Fibroblast of the aortic adventitia (primary cell): Measurements from ENCODE around the gene ERCC6L2. TPM values are rescaled to one million over a fixed set of nuclear protein-coding genes. Genes with fewer than 3 reads are reported as not detected.

Source experiments
- DNase-seq: peaks from one replicate; pipeline ENCODE4 v3.0.0-alpha.2; 2010; ENCODE audit warnings: low read depth
- H3K4me3 ChIP-seq: 2 replicates; pipeline ENCODE4 v1.5.1; 2011; ENCODE audit warnings: low read depth, mild to moderate bottlenecking, control low read depth, low read length, moderate library complexity
- CTCF ChIP-seq: IDR thresholded peaks from 2 replicates; pipeline ENCODE4 v1.5.1; 2011; ENCODE audit warnings: mild to moderate bottlenecking, low read length, control low read depth, inconsistent platforms; ENCODE audit not compliant: insufficient read depth
- total RNA-seq: library from RNA; depleted of rRNA; stranded (reverse); fragments of >200 nt; gene quantifications from 2 replicates; pipeline ENCODE4 v1.2.3, GENCODE V29; 2012; ENCODE audit warnings: low replicate concordance

The ERCC6L2 gene
- total RNA-seq, 1 donor: 93.3 TPM

GRCh38 chr9:95980262-95981125, 105.0 kb downstream of the ERCC6L2 start:
- no peak for TF ChIP-seq CTCF
- peak; percentile 42 for DNase-seq
- no peak overlapping the region for H3K4me3 ChIP-seq

- no peak for TF ChIP-seq CTCF
- no peak for DNase-seq
- no peak overlapping the region for H3K4me3 ChIP-seq
These were observed 106.4 kb downstream of the ERCC6L2 start for GRCh38 chr9:95981761-95982390.

GRCh38 chr9:95985440-95986055, 110.1 kb downstream of the ERCC6L2 start:
- no peak overlapping the region for H3K4me3 ChIP-seq
- DNase-seq: no peak
- TF ChIP-seq CTCF: no peak

- no peak overlapping the region for H3K4me3 ChIP-seq
- no peak for TF ChIP-seq CTCF
- peak; percentile 47 for DNase-seq
These were observed 113.8 kb downstream of the ERCC6L2 start for GRCh38 chr9:95989297-95989696.

GRCh38 chr9:95991326-95991725, 115.8 kb downstream of the ERCC6L2 start:
- H3K4me3 ChIP-seq: no peak overlapping the region
- no peak for DNase-seq
- no peak for TF ChIP-seq CTCF

- TF ChIP-seq CTCF: no peak
- H3K4me3 ChIP-seq: no peak overlapping the region
- no peak for DNase-seq
These were observed 117.0 kb downstream of the ERCC6L2 start for GRCh38 chr9:95992536-95992935.
